HG03135 (cell line): ENCODE results near the gene EPN2.
A peak's percentile ranks its signal among the peaks of the same experiment; 100 is the strongest.

Experiments used
- ATAC-seq: cut with Tn5 transposase; IDR thresholded peaks from one replicate; pipeline ENCODE4 v1.9.1; 2021; ENCODE audit warnings: mild to moderate bottlenecking, moderate library complexity; ENCODE audit not compliant: unreplicated experiment

The EPN2 gene

DNA sequence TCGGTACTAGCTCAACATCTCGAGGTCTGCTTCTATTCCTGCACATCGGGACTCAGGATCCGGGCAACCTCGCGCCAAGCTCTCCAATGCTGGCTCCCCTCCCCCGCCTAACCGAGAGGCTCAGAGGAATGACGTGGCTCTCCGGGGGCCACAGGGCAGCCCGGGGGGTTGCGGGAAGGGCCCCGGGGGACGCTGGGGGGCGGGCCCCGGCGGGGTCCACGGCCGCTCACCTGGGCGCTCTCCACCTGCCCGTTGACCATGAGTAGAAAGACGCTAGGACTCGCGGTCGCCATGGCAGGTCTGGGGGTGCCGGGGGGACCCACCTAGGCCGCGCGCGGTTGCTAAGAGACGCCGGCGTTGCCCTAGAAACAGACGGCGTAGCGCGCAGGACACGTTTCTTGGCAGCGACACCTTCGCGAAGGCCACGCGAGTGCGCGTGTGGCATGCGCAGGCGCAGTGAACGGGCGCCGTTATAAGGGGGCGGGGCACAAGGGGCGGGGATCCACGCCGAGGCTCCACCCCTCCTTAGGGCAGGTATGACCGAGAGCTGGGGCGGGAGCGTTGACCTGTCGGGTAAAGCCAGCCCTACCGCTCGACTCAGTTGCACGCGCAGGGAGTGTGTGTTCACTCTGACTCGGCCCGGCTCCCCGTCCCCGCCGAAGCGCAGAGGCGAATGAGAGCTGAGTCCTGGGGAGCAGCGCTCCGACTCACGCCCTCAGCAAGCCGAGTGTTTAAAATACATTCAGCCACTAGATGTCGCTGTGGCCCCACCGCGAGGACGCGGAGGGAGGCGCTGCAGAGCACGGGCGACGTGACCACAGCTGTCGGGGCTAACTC, 125.3 kb downstream of the EPN2 start, which contains the start of gene B9D1:
B9D1 (minus strand) TSS at position 447 of the 837 bp plus-strand sequence; CDS start at position 293, 154 bp downstream.
- ATAC-seq: peak; percentile 78

DNA sequence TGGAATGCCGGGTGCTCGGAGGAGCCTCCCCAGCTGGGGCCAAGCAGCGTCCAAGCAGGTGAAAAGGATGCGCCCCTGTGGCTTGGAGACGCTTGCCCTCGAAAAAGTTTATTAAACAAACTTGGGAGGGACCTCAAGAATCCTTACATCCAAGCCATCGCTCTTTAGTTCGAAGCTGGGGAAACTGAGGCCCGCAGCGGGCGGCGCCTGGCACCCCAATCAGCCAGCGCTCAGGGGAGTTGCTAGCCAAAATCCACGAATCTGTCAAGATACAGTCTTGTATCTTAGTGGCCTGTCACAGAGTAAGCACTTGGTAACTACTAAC, 125.9 kb downstream of the EPN2 start:
- no peak for ATAC-seq

DNA sequence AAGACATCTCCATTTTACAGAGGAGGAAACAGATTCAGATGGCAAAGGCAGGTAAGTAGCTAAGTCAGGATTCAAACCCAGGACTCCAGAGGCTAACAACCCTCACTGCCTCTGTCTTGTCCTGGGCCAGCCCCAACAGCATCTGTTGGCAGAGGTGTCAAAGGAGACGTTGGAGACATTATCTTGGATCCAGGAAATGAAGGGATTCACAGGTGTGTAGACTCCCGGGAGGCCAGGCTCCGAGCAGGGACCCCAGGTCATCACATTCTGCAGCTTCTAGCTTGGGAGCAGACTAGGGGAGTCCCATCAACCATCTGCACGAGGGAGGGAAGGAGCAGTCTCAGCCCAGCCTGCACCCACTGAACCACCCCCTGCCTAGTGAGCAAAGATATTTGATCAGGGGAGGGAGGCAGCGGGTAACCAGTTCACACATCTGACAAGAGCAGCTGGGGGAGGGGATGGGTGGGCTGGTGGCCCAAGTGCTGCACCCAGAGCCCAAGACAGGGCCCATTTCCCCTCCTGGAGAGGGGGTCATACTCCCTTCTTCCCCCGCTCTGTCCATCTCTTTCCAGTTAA, 126.4 kb downstream of the EPN2 start:
- ATAC-seq: no peak

DNA sequence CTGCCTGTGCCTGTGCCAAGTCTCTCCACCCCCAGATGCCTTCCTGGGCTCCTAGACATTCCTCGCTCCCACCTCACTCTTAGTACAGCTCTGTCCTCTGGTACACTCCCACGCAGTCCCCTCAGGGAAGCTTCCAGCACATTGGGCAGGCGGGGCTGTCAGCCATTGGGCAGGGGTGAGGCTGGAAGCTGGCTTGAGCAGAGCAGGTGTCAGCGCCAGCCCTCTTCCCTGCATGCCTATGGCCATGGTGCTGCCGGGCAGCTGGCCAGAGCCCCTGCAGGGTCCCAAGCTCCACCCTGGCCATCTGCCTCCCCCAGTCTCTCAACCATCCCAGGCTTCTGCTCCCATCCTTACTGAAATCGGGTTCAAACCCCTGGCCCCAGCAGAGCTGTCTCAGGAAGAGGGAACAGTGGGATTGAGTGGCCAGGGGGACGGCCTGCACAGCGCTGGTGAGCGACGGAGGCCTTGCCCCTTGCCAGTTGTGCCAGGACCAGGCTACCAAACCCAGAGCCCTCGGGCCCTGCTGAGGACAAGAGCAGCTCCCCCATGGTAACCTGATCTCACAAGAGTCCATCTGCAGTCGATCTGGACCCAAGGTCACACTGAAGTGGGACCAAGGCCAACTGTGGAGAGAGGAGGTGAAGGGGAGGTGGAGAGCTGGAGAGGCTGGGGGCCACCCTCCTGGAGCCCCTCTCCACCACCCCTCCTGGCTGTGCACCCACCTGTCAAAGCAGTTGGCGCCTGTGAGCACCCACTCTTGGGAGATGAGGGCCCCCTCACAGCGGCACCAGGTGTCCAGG, 127.7 kb downstream of the EPN2 start:
- no peak for ATAC-seq

DNA sequence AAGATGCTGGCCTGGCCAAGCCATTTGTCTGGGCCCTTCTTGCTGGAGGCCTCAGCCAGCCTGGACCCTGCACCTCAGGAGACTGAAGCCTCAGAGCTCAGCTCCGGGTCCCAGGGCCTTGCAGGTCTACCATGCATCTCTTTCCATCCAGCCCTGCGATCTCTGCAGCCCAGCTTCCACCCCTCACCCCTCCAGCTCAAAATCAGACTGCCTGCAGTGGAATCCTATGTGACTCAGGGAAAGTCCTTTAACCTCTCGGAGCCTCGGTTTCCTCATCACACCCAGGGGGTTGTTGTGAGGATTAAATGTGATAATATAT, 128.3 kb downstream of the EPN2 start:
- no peak for ATAC-seq

DNA sequence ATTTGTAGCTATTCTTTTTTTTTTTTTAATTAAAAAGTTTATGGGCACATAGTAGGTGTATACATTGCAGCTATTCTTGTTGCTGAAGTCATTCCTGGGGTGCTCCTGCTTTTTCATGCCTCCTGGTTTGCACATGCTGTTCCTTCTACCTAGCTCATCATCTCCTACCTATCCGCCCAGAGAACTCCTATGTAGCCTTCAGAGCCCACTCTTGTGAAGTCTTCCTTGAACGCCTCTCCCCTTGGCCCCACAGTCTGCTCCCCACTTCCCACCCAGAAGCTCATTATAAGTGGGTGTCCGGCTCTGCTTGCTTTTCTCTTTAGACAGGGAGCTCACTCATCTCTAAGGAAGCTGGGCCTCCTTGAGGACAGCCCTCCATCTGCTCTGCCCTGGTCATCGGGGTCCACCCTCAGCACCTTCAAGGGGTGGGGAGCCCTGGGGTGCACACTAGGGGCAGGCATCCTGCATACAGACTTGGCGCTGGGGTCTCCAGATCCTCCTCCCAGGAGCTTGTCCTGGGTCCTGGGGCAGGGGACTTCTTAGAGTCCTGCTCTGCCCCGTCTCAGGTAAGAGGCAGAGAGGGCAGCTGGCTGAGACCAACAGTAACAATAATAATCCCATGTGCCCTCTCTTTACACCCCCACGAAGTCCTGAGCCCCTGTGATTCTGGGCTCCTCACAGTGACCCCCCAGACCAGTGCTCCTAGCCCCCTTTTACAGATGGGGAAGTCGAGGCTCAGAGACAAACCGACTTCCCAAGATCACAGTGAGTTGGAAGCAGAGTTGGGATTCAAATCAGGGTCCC, 128.9 kb downstream of the EPN2 start:
- ATAC-seq: no peak

DNA sequence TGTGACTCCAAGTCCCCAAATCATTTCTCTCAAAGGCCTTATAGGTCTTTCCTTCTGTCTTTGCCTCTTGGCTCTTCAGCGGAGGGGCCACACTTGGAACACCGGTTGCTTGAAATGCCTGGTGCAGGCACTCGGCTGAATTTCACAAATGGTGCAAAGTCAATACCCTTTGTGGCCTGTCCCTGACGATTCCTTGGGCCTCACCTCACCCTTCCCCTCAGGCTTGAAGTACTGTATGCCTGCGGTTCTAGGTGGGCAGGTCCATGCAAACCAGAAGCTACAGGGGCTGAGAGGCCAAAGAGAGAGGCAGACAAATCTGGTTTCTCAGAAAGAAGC, 129.4 kb downstream of the EPN2 start:
- no peak for ATAC-seq

DNA sequence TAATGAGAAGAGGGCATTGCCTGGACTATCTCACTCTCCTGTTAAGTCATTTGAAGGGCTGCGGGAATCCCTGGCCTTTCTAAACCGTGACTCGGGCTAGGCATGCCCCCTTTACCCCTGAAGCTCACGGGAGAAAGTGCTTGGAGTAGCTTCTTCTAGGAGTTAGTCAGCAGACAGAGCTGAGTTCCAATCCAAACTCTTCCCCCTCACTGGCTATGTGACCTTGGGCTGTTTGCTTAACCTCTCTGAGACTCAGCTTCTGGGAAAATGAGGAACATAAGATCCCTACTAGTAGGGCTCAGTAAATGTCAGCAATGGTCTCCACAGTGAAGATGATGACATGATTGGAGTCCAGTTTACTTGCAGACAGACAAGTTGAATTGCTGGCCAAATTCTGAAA, 131.1 kb downstream of the EPN2 start:
- no peak for ATAC-seq

DNA sequence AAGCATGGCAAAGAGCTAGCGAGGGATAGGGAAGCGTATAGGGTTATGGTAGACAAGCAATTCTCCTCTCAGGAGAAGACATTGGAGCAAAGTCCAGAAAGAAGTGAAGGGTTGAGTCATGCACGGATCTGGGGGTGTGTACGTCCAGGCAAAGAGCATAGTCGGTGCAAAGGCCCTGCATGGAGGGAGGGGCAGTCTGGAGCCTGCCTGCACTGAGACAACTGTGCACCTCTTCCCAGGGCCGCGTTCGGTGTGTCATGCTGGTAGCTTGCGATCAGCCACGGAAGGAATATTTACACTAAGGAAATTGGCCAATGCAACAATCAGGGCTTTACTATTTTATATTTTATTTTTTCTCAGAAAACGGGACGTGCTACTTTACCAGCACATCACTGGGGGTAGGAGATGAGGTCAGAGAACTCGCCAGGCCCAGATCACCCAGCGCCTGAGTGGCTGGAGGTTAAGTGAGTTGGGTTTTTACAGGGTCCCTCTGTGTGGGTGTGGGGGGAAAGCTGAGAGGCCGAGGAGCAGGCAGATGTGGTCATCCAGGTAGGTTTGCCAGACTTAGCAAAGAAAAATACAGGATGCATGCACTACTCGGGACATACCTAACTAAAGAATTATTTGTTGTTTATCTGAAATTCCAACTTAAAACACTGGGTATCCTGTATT, 132.1 kb downstream of the EPN2 start:
- ATAC-seq: no peak

DNA sequence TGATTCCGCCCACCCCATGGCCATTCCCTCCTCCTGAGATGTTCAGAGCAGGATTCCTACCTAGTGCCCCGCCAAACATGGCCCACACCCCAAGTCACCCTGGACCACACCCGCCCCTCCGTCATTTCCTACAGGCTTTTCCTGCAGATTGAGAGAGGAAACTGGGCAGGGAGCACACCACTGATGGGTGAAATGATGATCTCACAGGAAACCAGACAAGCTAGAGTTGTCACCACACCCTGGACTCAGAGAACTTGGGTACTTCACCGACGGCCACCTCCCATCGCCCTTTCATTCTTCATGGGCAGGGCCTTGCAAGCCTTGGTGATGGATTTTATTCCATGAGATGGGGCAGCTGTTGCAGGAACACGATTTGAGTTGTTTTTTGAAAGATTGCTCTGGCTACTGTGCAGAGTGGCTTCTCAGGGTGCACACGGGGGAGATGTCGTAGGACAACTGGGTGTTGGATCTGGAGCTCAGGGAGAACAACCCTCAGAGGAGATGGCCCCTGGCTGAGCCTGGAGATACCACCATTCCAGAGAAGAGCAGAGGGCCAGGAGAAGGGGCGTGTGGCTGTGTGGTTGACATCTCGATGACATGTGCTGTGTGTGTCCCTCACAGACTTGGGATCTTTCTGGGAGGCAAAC, 132.8 kb downstream of the EPN2 start:
- ATAC-seq: no peak

DNA sequence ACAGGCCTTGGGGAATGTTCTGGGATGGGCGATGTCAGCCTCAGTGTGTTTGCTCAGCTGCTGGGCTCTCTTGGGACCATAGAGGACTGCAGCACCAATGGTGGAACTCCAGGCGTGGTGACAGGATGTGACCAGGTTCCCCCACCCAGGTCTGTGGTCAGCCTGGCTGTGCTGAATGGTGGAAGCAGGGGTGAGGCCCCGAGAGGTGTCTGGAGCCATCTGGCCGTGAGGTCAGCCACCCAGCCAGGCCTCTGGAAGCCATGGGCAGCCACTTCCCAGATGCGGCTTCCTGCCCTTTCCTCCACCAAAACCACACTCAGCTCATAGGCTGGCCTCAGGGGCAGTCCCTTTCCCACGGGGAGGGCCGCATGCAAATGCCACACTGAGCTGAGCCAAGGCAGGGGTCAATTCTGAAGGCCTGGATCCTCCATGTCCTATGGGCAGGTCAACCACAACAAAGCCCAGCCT, 133.4 kb downstream of the EPN2 start:
- no peak for ATAC-seq

DNA sequence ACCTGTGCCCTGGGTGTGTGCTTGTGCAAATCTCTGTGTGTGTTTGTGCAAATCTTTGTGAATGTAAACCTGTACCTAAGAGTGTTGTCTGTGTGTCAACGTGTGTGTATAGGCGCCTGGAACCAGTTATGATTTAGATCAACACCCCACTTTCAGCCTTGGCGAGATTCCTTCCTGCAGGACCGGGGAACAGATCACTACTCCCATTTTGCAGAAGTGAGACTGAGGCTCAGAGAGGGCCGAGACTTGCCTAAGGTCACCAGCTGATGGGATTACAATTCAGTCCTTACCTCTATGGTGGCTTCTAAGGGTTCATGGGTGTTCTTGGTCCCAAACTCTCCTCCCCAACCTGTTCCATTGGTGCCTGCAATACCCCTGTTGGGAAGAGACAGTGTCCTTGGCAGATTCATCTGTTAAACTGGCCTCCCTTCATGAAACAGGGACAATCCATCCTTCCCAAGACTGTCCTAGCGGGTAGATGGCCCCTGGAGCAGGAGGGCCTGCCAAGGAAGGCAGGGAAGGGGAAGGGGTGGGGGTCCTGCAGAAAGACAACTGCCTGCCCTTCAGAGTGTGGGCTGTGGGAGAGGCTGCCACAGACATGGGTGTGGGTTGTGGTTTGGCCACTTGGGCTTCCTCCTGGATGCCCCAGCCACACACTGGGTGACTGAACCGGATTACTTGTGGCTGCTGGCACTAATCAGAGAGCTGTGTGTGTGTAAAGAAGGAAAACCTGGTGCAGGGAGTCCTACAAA, 134.3 kb downstream of the EPN2 start:
- ATAC-seq: no peak

DNA sequence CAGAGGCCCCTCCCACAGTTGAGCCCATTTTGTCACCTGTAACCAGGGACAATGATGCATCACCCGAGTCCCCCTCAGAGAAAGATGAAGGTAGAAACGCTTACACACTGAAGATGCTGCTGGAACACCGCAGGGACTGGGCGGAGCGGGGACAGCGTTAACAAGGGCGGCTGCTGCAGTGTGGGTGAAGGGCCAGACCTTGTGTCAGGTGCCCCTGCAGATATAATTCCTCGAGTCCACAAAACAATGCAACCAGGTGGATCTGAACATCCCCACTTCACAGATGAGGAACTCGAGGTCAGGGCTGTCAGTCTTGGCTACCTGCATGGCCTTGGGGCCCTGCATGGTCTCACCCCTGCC, 134.8 kb downstream of the EPN2 start:
- no peak for ATAC-seq

DNA sequence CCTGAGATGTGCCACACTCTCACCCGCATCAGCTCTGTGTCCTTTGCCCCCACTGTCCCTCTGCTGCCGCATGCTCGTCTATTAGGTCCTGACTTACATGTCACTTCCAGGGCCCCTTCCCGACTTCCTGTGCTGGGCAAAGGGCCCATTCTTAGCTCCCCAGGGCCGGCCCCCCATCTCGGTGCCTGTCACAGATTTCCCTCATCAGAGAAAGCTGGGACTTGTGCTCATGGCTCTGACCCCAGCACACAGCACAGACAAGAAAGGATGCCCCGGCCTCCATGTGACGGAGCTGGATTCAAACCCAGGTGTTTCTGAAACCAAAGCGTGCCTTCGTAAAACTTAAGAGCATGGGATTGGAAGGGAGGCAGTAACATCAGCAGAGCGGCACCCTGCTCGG, 135.3 kb downstream of the EPN2 start:
- no peak for ATAC-seq

DNA sequence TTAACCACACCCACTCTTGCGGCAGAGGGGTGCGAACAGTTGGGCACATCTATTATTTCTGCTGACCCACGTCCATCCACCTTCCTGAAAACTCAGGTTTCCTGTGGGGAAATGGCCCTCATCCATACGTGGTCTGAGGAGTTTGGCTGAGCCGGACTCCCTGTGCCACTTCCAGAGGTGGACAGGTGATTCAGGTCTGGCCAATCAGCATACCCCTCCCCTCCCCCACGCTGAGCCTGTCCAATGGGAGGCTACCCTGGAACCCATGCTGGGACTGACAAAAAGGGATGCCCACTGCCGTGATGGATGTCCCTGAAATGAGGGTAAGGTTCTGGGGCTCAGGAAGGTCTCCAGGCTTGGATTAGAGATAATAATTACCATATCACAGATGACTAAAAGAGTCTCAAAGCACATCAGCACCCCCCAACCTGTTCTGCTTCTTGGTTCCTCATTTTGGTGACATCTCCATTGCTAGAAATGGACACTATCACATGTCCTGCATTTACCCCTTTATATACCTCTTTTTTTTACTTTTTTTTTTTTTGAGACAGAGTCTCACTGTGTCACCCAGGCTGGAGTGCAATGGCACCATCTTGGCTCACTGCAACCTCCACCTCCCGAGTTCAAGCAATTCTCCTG, 135.8 kb downstream of the EPN2 start:
- no peak for ATAC-seq

DNA sequence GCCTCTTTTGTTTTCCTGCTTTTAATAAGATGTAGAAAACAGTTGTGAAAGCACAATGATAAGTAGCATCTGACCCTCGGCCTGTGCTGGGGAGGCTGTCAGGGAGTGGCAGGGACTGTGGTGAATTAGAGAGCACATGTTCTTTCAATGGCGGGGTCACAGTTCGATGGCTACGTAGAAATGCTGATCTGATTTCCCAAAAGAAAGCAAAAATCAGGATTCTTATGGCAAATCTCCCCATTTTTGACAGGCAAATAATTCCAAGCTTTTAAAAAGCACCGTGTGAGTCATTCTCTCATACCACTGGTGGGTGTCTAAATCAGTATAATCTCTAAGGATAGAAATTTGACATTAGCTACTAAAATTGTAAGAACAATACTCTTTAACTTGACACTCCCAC, 137.0 kb downstream of the EPN2 start:
- ATAC-seq: no peak

DNA sequence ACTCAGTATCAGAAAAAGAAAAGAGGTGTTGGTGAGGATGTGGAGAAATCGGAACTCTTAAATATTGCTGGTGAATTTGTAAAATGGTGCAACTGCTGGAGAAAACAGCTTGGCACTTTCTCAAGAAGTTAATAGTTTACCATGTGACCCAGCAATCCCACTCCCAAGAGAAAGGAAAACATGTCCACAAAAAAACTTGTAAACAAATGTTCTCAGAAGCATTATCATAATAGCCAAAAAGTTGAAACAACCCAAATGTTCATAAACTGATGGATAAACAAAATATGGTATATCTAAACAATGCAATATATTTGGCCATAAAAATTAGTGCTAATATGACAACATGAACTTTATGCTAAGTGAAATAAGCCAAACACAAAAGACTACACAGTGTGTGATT, 138.6 kb downstream of the EPN2 start:
- no peak for ATAC-seq

DNA sequence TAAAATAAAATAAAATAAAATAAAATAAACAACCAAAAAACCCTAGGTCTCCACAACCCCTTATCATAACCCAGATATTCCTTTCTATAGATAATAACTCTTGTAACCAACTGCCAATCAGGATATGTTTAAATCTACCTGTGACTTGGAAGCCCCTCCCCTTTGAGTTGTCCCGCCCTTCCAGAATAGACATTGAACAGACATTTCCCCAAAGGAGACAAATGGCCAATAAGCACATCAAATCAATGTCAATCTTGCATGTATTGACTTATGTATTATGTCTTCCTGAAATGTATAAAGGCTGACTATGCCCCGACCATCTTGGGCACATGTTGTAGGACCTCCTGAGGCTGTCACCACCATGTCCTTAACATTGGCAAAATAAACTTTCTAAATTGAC, 139.6 kb downstream of the EPN2 start:
- ATAC-seq: no peak
